HG03097 (cell line): ENCODE results near the gene RPL21.

ENCODE experiments used
- ATAC-seq: cut with Tn5 transposase; IDR thresholded peaks from one replicate; pipeline ENCODE4 v1.9.1; 2021; ENCODE audit not compliant: unreplicated experiment, low FRiP score

The RPL21 gene

DNA sequence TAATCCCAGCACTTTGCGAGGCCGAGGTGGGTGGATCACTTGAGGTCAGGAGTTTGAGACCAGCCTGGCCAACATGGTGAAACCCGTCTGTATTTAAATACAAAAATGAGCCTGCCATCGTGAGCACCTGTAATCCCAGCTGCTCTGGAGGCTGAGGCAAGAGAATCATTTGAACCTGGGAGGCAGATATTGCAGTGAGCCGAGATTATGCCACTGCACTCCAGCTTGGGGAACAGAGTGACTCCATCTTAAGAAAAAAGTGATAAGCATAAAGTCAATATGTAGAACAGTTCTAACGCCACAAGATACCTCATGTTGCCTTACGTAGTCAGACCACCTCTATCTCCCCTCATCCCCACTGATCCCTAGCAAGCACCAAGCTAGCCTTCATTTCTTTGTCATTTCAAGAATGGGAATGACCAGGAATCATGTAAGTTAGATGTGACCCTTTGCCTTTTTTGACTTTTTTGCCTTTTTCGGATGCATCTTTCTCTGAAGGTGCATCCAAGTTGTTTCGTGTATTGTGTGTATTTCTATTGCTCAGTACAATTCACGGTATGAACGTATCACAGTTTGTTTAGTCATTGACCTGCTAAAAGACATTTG, 6.4 kb downstream of the RPL21 start:
- no peak for ATAC-seq

DNA sequence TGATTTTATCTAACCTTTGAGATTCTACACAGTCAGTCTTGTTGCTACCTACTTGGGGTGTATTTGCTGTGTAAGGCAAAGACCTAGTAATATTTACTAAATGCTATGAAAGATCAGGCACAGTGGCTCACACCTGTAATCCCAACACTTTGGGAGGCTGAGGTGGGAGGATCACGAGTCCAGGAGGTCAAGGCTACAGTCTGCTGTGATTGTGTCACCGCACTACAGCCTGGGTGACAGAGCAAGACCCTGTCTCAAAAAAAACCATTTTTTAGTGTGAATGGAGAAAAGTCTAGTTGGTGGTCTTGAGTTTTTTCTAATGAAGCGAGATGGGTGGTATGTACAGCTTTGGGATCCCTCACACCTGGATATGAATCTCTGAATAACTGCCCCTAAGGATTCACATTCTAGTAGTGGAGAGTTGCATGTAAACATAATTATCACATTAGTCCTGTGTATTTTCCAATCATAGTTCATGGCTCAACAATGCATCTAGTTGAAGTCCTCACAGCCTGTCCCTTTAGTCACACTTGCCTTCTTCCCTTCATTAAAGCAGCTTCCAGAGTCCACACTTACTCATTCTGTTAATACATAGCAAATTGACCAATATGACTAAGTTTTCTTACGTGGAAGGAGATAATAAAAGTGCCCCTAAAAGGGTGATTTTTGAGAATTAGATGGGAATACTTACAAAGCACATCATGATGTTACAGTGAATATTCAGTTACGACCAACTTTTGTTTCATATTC, 7.5 kb downstream of the RPL21 start:
- no peak for ATAC-seq

- ATAC-seq = no peak
Observed at GRCh38 chr13:27259831-27260230, 8.5 kb downstream of the RPL21 start.

DNA sequence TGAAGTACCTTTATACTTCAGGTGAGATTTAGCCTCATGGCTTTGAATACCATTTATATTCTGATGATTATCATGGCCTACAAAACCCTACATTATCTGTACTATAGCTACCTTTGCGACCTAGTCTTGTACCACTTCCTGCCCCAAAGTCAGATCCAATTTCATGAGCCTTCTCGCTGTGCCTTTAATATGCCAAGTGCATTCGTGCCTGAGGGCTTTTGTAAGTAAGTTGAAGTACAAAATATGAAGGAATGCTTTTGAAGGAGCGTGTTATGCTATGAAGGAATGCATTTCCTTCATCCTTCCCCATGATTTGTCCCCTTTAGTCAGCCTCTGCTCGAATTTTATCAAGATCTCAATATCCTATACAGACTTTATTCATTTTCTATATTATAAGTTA, 10.0 kb downstream of the RPL21 start:
- no peak for ATAC-seq

GRCh38 chr13:27263438-27263837, 12.1 kb downstream of the RPL21 start:
- no peak for ATAC-seq

DNA sequence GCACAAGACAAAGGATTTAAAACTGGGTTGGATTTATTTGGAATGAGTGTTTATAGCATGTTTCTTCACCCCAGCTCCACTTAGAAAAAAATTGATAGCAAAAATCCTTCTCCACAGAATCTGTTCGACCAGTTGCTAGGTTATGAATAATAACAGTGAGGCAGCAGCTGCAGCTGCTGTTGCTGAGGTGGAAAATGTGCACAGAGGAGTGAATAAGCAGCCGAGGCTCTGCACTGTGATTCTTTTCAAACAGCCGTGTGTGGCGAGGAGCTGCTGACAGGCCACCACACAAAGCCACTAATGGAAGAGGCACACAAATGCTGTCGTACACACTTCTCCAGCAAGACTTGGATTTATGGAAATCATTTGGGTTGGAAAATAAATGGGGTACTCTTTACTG, 12.8 kb downstream of the RPL21 start:
- no peak for ATAC-seq

DNA sequence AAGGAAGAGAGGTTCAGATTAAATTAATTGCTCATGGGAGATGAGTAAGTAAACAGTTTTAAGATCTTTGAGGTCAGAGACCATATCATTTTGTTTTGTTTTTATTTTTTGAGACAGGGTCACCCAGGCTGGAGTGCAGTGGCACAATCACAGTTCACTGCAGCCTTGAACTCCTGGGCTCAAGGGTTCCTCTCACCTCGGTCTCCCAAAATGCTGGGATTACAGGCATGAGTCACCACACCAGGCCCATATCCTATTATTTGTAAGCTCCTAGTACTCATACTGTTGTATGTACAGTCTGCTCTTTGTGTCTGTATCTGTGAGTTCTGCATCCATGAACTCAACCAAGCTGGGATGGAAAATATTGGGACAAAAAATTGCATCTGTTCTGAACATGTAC, 13.3 kb downstream of the RPL21 start:
- no peak for ATAC-seq

GRCh38 chr13:27266917-27267316, 15.6 kb downstream of the RPL21 start:
- ATAC-seq = no peak

DNA sequence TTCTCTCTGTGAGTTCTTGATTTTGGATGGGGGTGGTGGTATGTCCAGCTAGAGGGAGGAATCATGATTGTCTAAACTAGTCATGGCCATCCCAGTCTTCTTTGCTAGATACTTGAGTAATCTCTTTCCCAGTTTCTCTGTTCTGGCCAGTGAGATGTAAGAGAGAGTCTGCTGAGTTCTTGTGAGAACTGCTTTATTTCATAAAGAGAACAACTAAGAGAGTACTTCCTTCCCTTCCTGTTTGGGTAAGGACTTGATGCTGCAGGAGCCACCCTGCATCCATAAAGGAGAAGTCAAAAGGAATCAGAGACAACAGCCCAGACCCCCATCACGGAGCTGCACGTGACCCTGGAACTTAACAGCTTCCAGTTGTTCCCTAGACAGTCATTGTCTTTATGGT, 16.2 kb downstream of the RPL21 start:
- no peak for ATAC-seq

- no peak for ATAC-seq
Observed at GRCh38 chr13:27269114-27269665, 17.8 kb downstream of the RPL21 start.

- ATAC-seq = peak; percentile 78
Observed at GRCh38 chr13:27270594-27271520, 19.5 kb downstream of the RPL21 start, which contains the start of gene RASL11A. TSS of gene RASL11A (plus strand) at chr13:27270830. CDS start at chr13:27270945, 115 bp downstream.

DNA sequence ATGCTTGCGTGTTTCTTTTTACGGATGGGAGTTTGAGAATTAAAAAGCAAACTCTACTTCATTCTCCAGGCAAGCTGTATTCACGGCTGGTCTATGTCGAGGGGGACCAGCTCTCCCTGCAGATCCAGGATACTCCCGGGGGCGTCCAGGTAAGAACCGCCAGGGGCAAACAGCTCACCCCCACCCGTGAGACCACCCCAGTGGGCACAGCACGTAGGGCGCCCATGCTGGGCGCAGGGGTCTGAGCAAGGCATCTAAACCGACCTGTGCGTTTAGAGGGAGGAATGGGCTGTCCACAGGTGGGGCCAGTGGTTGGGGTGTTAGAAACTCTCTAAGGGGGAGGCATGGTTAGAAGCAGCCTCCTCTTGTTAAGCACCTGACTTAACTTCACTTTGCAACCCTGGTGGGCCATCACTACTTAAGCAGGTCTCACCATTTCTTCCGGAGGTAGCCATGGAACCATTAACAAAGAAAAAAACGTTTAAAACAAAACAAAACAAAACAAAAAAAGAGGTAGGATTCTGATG, 20.3 kb downstream of the RPL21 start:
- no peak for ATAC-seq

DNA sequence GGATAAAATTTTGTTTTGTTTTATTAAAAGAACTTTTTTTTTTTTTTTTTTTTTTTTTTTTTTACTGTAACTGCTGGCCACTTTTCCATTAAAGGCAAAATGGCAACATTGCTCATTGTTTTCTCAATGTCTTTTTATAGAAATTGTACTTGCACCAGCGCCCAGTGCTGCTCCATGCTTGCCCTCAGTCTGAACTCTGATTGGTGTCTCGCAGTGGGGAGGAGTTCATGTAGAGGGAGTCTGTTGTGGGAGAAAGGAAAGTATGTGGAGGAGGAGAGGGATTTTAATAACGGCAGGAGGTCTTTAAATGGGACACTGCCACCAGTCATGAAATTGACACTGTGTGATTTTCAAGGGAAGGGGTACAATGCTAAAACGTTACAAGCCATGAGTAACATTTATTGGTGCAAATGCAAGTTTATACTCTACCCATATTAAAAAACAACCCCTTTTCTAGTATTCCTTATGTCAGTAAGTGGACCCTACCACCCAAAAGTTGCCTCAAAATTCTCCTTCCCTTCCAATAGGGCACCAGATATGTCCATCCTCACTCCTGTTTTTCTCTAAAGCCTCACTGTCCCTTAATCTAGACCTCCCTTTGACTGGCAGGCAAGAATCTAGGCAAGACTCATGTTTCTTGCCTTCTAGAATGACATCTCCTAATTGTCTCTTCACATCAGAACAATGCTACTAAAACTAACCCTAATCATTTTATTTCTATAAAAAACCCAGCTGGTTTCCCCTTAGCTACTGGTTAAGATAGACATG, 22.5 kb downstream of the RPL21 start:
- no peak for ATAC-seq

DNA sequence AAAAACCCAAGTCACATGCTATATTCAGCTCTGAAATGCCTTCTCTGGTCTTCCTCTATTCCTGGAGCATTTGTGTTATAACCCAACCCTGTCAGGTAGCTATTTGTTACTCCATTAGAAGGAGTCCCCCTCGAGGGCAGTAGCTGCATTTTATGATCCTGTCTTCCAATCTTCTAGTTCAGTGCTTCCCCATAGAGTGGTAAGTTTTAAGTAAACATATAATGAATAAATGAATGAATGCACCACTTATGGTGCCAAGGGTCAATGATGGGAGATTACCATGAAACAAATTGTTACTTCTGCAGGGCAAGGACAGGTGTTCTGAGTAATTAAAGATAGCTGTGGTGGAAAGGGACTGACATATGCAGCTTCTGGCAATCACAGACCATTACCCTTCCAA, 23.3 kb downstream of the RPL21 start:
- no peak for ATAC-seq

DNA sequence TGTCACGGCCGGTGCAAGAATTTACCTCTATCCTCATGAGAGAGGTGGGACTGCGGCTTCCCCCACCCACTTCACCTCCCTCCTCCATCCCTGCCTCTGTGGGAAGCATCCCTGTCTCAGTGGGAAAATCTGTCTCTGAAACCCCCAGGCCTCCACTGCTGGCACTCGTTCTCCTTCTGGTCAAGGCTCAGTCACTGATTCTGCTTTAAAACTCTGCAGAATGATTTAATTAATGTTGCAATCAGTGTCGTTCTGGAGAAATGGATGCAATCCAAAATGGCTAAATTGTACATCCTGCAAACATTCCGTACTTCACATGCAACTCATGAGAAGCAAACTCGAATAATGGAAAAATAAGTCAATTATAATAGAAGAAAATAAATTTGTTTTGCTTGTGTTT, 24.8 kb downstream of the RPL21 start:
- no peak for ATAC-seq

- ATAC-seq = no peak
Observed at GRCh38 chr13:27279506-27279905, 28.1 kb downstream of the RPL21 start.

DNA sequence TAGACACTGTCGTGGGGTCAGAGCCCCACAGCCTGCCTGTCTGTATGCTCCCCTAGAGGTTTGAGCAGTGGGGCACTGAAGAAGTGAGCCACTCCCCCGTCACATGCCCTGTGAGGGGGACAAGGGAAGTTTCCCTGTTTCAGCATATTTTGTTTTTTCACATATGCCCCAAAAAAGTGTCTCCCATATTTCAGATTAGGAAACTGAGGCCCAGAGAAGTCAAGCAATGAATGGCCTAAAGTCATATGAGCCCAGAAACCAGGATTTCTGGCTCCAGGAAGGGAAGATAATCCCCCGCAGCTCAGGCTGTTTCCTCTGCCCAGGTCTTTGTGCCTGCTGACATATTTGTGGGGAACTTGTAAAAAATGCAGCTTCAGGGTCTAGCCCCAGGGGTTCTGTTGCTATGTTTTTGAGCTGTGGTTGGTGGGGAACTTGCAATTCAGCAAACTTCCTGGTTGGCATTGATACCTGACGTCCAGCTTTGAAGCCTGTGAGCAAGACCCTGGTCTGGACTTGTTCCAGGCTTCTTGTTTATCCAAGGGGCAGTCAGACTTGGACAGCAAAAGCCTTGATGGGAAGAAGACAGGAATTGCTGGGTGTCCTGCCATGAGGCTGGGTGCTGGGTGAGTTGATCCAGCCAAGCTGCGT, 28.8 kb downstream of the RPL21 start:
- no peak for ATAC-seq

DNA sequence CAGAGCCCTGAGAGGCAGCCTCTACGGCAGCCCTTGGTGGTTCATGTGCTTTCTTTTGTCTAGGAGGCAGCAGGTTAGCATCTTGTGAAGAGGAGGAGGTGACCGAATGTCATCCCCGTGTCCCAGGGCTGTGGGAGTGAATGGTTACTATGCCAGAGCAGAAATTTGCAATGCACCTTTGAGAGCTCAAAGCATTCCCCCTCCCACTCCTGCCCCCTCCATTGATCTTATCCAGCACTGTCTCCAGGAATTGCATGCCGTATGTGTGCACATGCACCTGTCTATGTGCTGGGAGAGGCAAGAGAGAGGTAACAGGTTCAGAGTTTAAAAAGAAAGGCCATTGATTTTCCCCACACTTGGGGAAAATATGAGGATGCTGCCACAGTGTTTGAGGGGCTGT, 29.5 kb downstream of the RPL21 start:
- ATAC-seq = no peak

DNA sequence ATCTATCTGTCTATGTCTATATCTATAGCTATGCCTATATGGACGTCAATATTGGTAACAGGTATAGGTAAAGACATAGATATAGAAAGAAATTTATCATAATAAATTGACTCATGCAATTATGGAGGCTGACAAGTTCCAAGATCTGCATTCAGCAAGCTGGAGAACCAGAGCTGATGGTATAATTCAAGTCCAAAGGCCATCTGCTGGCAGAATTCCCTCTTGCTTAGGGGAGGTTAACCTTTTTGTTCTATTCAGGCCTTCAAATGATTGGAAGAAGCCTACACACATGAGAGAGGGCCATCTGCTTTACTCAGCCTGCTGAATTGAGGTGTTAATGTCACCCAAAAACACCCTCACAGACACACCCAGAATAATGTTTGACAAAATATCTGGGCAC, 30.1 kb downstream of the RPL21 start:
- ATAC-seq = no peak
